Liver (tissue), 9 donors: ENCODE results near the gene ABCG8. TPM values are rescaled to one million over a fixed set of nuclear protein-coding genes. Genes with fewer than 3 reads are reported as not detected.

ENCODE experiments used
- DNase-seq: peaks from one replicate; pipeline ENCODE4 v3.0.0-alpha.2; 2017; ENCODE audit warnings: low spot score
- H3K27ac ChIP-seq, 2 donors: one replicate each; pipeline ENCODE4 v1.7.0; 2013; ENCODE audit warnings: inconsistent platforms in 2 of 2, low read length in 2 of 2, control low read depth in 1 of 2, low read depth in 1 of 2, mild to moderate bottlenecking in 1 of 2
- H3K27me3 ChIP-seq, 4 donors: one replicate each; pipeline versions ENCODE4 v1.6.1 to v1.7.0; 2013; ENCODE audit warnings: low read length in 3 of 4, inconsistent platforms in 1 of 4, mild to moderate bottlenecking in 1 of 4, moderate library complexity in 1 of 4; ENCODE audit not compliant: control insufficient read depth in 4 of 4, insufficient read depth in 4 of 4
- H3K36me3 ChIP-seq, 4 donors: one replicate each; pipeline versions ENCODE4 v1.6.1 to v1.7.0; 2013; ENCODE audit warnings: low read length in 3 of 4, mild to moderate bottlenecking in 3 of 4, low read depth in 1 of 4, moderate library complexity in 1 of 4; ENCODE audit not compliant: control insufficient read depth in 4 of 4, insufficient read depth in 3 of 4
- H3K4me1 ChIP-seq, 4 donors: one replicate each; pipeline versions ENCODE4 v1.6.1 to v1.7.0; 2013; ENCODE audit warnings: low read length in 3 of 4, mild to moderate bottlenecking in 3 of 4, moderate library complexity in 1 of 4; ENCODE audit not compliant: control insufficient read depth in 4 of 4, insufficient read depth in 4 of 4
- H3K4me3 ChIP-seq, 3 donors: one replicate each; pipeline versions ENCODE4 v1.6.1 to v1.7.0; 2013; ENCODE audit warnings: low read length in 3 of 3, control low read depth in 1 of 3, low read depth in 1 of 3, mild to moderate bottlenecking in 1 of 3
- H3K9ac ChIP-seq, 2 donors: one replicate each; pipeline ENCODE4 v1.7.0; 2013; ENCODE audit warnings: low read length in 2 of 2, mild to moderate bottlenecking in 2 of 2, moderate library complexity in 2 of 2, control low read depth in 1 of 2, low read depth in 1 of 2
- H3K9me3 ChIP-seq, 4 donors: one replicate each; pipeline versions ENCODE4 v1.6.1 to v1.7.0; 2013; ENCODE audit warnings: low read length in 3 of 4; ENCODE audit not compliant: control insufficient read depth in 4 of 4
- ATF3 ChIP-seq: IDR thresholded peaks from 2 replicates; pipeline ENCODE4 v1.6.1; 2016; ENCODE audit warnings: antibody characterized with exemption
- EGR1 ChIP-seq, 2 donors: IDR thresholded peaks; 2 replicates each; pipeline ENCODE4 v1.6.1; 2016 to 2018; ENCODE audit warnings: antibody characterized with exemption in 2 of 2, low read depth in 2 of 2
- FOXA1 ChIP-seq: IDR thresholded peaks from 2 replicates; pipeline ENCODE4 v1.6.1; 2016; ENCODE audit warnings: antibody characterized with exemption
- FOXA2 ChIP-seq: IDR thresholded peaks from 2 replicates; pipeline ENCODE4 v1.6.1; 2016; ENCODE audit warnings: antibody characterized with exemption
- GABPA ChIP-seq, 2 donors: IDR thresholded peaks in 1 of 2; conservative IDR thresholded peaks in 1 of 2; 2 replicates each; pipeline ENCODE4 v1.6.1; 2016; ENCODE audit warnings: antibody characterized with exemption in 2 of 2, mild to moderate bottlenecking in 1 of 2, moderate library complexity in 1 of 2
- HNF4A ChIP-seq, 2 donors: conservative IDR thresholded peaks; 2 replicates each; pipeline ENCODE4 v1.6.1; 2016; ENCODE audit warnings: antibody characterized with exemption in 2 of 2, mild to moderate bottlenecking in 2 of 2
- HNF4G ChIP-seq: IDR thresholded peaks from 2 replicates; pipeline ENCODE4 v1.6.1; 2016; ENCODE audit warnings: antibody characterized with exemption
- JUND ChIP-seq, 2 donors: IDR thresholded peaks; 2 replicates each; pipeline ENCODE4 v1.6.1; 2016; ENCODE audit warnings: antibody characterized with exemption in 2 of 2
- NR2F2 ChIP-seq: IDR thresholded peaks from 2 replicates; pipeline ENCODE4 v1.6.1; 2016; ENCODE audit warnings: antibody characterized with exemption
- RAD21 ChIP-seq, 2 donors: IDR thresholded peaks; 2 replicates each; pipeline ENCODE4 v1.6.1; 2016; ENCODE audit warnings: antibody characterized with exemption in 2 of 2, mild to moderate bottlenecking in 2 of 2
- REST ChIP-seq: IDR thresholded peaks from 2 replicates; pipeline ENCODE4 v1.6.1; 2016; ENCODE audit warnings: antibody characterized with exemption, mild to moderate bottlenecking
- RXRA ChIP-seq, 2 donors: IDR thresholded peaks; 2 replicates each; pipeline ENCODE4 v1.6.1; 2017 to 2018; ENCODE audit warnings: antibody characterized with exemption in 2 of 2, mild to moderate bottlenecking in 1 of 2
- SP1 ChIP-seq: IDR thresholded peaks from 2 replicates; pipeline ENCODE4 v1.6.1; 2018; ENCODE audit warnings: antibody characterized with exemption, mild to moderate bottlenecking
- TAF1 ChIP-seq: conservative IDR thresholded peaks from 2 replicates; pipeline ENCODE4 v1.6.1; 2016; ENCODE audit warnings: antibody characterized with exemption, mild to moderate bottlenecking
- YY1 ChIP-seq: IDR thresholded peaks from 2 replicates; pipeline ENCODE4 v1.6.1; 2016; ENCODE audit warnings: antibody characterized with exemption, mild to moderate bottlenecking
- WGBS: extraction: QIAGEN DNeasy Blood & Tissue Kit; methylation state at CpG from one replicate; pipeline ENCODE4 v1.1.7; 2013; 5-methylcytosine and 5-hydroxymethylcytosine counted together
- polyA plus RNA-seq, 2 donors: library from polyadenylated mRNA; stranded (reverse) in 1 of 2; unstranded in 1 of 2; fragments of 200-250 nt in 1 of 2; fragments of >200 nt in 1 of 2; fragmentation: Nextera tagmentation in 1 of 2; extraction: Ambion mirVana in 1 of 2; gene quantifications; one replicate each; pipeline versions ENCODE4 v1.2.1 to v1.2.3, GENCODE V29; 2013 to 2015
- total RNA-seq, 2 donors: library from RNA; depleted of rRNA; stranded (reverse); fragments of >200 nt; gene quantifications; one replicate each; pipeline ENCODE4 v1.2.3, GENCODE V29; 2014
- TF ChIP-seq, protein P1 (sequence below): fragments of 150-350 bp; IDR thresholded peaks from 2 replicates; pipeline ENCODE4 v1.5.1; 2017; ENCODE audit warnings: improper control_type of control experiment, low read depth, low read length; ENCODE audit not compliant: missing input control
- TF ChIP-seq, protein P2 (sequence below): IDR thresholded peaks from 2 replicates; pipeline ENCODE4 v1.6.1; 2016; ENCODE audit warnings: antibody characterized with exemption
- TF ChIP-seq, protein P3 (sequence below): IDR thresholded peaks from 2 replicates; pipeline ENCODE4 v1.6.1; 2016; ENCODE audit warnings: antibody characterized with exemption
- donor health status: healthy.
- donor health status: healthy.
- donor health status: healthy.
- donor health status: healthy.
- donor health status: healthy.

Gene ABCG8
- total and polyA plus RNA-seq, 4 donors = 16.8 to 81.2 (median 37.5) TPM

GRCh38 chr2:43824512-43824911 lies 14.3 kb upstream of the ABCG8 start:
- TF ChIP-seq RXRA (IDR thresholded peaks at IDR 0.05) (peak; percentile 82 to 84), HNF4A (conservative IDR thresholded peaks at IDR 0.05) (peak in 1 of 2 donors; percentile 26), RAD21 (IDR thresholded peaks at IDR 0.05) (peak in 1 of 2 donors; percentile 20), SP1 (no peak), REST (no peak), NR2F2 (no peak), HNF4G (no peak), TAF1 (no peak), FOXA2 (no peak), GABPA (IDR thresholded peaks at IDR 0.05 in 1 of 2, conservative IDR thresholded peaks at IDR 0.05 in 1 of 2) (no peak), ATF3 (no peak), EGR1 (IDR thresholded peaks at IDR 0.05; ENCODE audit: low read depth in 2 of 2) (peak in 1 of 2 donors; percentile 11), YY1 (no peak), JUND (IDR thresholded peaks at IDR 0.05) (peak in 1 of 2 donors; percentile 47), FOXA1 (no peak)
- TF ChIP-seq, protein P1, sequence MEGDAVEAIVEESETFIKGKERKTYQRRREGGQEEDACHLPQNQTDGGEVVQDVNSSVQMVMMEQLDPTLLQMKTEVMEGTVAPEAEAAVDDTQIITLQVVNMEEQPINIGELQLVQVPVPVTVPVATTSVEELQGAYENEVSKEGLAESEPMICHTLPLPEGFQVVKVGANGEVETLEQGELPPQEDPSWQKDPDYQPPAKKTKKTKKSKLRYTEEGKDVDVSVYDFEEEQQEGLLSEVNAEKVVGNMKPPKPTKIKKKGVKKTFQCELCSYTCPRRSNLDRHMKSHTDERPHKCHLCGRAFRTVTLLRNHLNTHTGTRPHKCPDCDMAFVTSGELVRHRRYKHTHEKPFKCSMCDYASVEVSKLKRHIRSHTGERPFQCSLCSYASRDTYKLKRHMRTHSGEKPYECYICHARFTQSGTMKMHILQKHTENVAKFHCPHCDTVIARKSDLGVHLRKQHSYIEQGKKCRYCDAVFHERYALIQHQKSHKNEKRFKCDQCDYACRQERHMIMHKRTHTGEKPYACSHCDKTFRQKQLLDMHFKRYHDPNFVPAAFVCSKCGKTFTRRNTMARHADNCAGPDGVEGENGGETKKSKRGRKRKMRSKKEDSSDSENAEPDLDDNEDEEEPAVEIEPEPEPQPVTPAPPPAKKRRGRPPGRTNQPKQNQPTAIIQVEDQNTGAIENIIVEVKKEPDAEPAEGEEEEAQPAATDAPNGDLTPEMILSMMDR = no peak
- TF ChIP-seq, protein P2, sequence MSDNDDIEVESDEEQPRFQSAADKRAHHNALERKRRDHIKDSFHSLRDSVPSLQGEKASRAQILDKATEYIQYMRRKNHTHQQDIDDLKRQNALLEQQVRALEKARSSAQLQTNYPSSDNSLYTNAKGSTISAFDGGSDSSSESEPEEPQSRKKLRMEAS = no peak
- TF ChIP-seq, protein P3, sequence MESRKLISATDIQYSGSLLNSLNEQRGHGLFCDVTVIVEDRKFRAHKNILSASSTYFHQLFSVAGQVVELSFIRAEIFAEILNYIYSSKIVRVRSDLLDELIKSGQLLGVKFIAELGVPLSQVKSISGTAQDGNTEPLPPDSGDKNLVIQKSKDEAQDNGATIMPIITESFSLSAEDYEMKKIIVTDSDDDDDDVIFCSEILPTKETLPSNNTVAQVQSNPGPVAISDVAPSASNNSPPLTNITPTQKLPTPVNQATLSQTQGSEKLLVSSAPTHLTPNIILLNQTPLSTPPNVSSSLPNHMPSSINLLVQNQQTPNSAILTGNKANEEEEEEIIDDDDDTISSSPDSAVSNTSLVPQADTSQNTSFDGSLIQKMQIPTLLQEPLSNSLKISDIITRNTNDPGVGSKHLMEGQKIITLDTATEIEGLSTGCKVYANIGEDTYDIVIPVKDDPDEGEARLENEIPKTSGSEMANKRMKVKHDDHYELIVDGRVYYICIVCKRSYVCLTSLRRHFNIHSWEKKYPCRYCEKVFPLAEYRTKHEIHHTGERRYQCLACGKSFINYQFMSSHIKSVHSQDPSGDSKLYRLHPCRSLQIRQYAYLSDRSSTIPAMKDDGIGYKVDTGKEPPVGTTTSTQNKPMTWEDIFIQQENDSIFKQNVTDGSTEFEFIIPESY = no peak
- Histone ChIP-seq H3K4me3 (no peak overlapping the region), H3K9me3 (no peaks in the 10 kb centered on the region), H3K27me3 (no peaks in the 10 kb centered on the region), H3K36me3 (peaks cover 0 to 28% (median 16%) of the 10 kb centered on the region in 4 donors), H3K4me1 (peaks cover 7 to 69% (median 54%) of the 10 kb centered on the region in 4 donors), H3K27ac (peak overlapping the region; percentile 13 to 60), H3K9ac (peak overlapping the region in 1 of 2 donors; percentile 48)
- DNase-seq = no peak
- WGBS = 39% methylated on average over 2 of the region's 2 CpGs
